ENCODE results near the gene SEZ6.
A peak's percentile ranks its signal among the peaks of the same experiment; 100 is the strongest.

SEZ6 gene

GRCh38 chr17:28926366-28926765 lies 79.5 kb downstream of the SEZ6 start:
- FAIRE-seq: no peak

GRCh38 chr17:28925912-28926365 lies 79.9 kb downstream of the SEZ6 start:
- no peak for FAIRE-seq

- FAIRE-seq: no peak
Measured at GRCh38 chr17:28920201-28920600, 85.6 kb downstream of the SEZ6 start.

GRCh38 chr17:28918295-28918694 lies 87.5 kb downstream of the SEZ6 start:
- no peak for FAIRE-seq

- FAIRE-seq: no peak
Measured at GRCh38 chr17:28917465-28917864, 88.4 kb downstream of the SEZ6 start.

GRCh38 chr17:28917029-28917428 lies 88.8 kb downstream of the SEZ6 start:
- FAIRE-seq: no peak

- peak; percentile 37 for FAIRE-seq
Measured at GRCh38 chr17:28916302-28916934, 89.4 kb downstream of the SEZ6 start.

GRCh38 chr17:28912938-28913333 lies 92.9 kb downstream of the SEZ6 start:
- FAIRE-seq: no peak

- FAIRE-seq: no peak
Measured at GRCh38 chr17:28912281-28912937, 93.4 kb downstream of the SEZ6 start.

GRCh38 chr17:28911411-28912045 lies 94.3 kb downstream of the SEZ6 start:
- FAIRE-seq: no peak

GRCh38 chr17:28910534-28910933 lies 95.3 kb downstream of the SEZ6 start:
- FAIRE-seq: no peak

- no peak for FAIRE-seq
Measured at GRCh38 chr17:28908640-28909167, 97.1 kb downstream of the SEZ6 start.

- no peak for FAIRE-seq
Measured at GRCh38 chr17:28907709-28908475, 97.9 kb downstream of the SEZ6 start.

- FAIRE-seq: no peak
Measured at GRCh38 chr17:28906706-28907438, 99.0 kb downstream of the SEZ6 start.

- FAIRE-seq: no peak
Measured at GRCh38 chr17:28906276-28906675, 99.6 kb downstream of the SEZ6 start.
